GM12878 (cell line): ENCODE measurements around the gene HERPUD1. TPM values are rescaled to one million over a fixed set of nuclear protein-coding genes. Genes with fewer than 3 reads are reported as not detected.

ENCODE experiments used
- ATAC-seq: fragments of 200-7000 bp; cut with Tn5 transposase; 3 replicates; pipeline ENCODE4 v1.9.1; 2020; ENCODE audit warnings: mild to moderate bottlenecking, moderate library complexity
- BruUV-seq: library from RNA; stranded (reverse); fragments of 400-500 nt; replicated peaks from 2 replicates; lab custom pipeline; 2021; lab: Mats Ljungman, UMichigan
- CTCF ChIA-PET: fragments of 300-600 bp; sonication (Branson Sonifier 250); formaldehyde crosslinking; extraction: SDS; loops from one replicate; lab custom pipeline; 2021; ENCODE audit warnings: inconsistent platforms; lab: Yijun Ruan, JAX
- POLR2A ChIA-PET: fragments of 350-600 bp; formaldehyde crosslinking; extraction: SDS; loops from one replicate; lab custom pipeline; 2021; ENCODE audit warnings: inconsistent platforms; lab: Charles Lee
- RAD21 ChIA-PET: fragments of 300-600 bp; sonication (Branson Sonifier 250); formaldehyde crosslinking; loops from one replicate; lab custom pipeline; 2023; ENCODE audit warnings: antibody characterized with exemption; ENCODE audit not compliant: unreplicated experiment; lab: Charles Lee
- SMC1A ChIA-PET: fragments of 300-600 bp; sonication (Branson Sonifier 250); formaldehyde crosslinking; loops from one replicate; lab custom pipeline; 2023; ENCODE audit not compliant: unreplicated experiment, uncharacterized antibody; lab: Charles Lee
- DNase-seq: peaks from one replicate; pipeline ENCODE4 v3.0.0-alpha.2; 2011; ENCODE audit warnings: low read depth, low spot score
- FAIRE-seq: peaks from 3 replicates; lab custom pipeline; 2011; peaks lifted over from hg19 to GRCh38; lab: Jason Lieb, UNC
- H2AFZ ChIP-seq: 2 replicates; pipeline ENCODE4 v1.6.0; 2011; ENCODE audit warnings: low read depth, low read length, control low read depth; ENCODE audit not compliant: control insufficient read depth
- H3K27ac ChIP-seq: 2 replicates; pipeline ENCODE4 v1.5.1; 2011; ENCODE audit warnings: control low read depth; ENCODE audit not compliant: control insufficient read depth, insufficient read depth
- H3K27me3 ChIP-seq, 2 experiments: replicated peaks in 1 of 2; 2 replicates each; pipeline versions ENCODE4 v1.6.0 to v1.6.1; 2011; ENCODE audit warnings: low read length in 1 of 2; ENCODE audit not compliant: control insufficient read depth in 2 of 2, insufficient read depth in 2 of 2
- H3K36me3 ChIP-seq, 2 experiments: 2 replicates each; pipeline ENCODE4 v1.5.1; 2011; ENCODE audit warnings: low read length in 1 of 2; ENCODE audit not compliant: control insufficient read depth in 2 of 2, insufficient read depth in 2 of 2
- H3K4me1 ChIP-seq: 2 replicates; pipeline ENCODE4 v1.6.1; 2011; ENCODE audit warnings: mild to moderate bottlenecking, low read length, moderate library complexity, mixed read lengths; ENCODE audit not compliant: control insufficient read depth, insufficient read depth
- H3K4me2 ChIP-seq: 2 replicates; pipeline ENCODE4 v1.6.0; 2011; ENCODE audit warnings: control low read depth; ENCODE audit not compliant: control insufficient read depth, insufficient read depth
- H3K4me3 ChIP-seq: fragments of 200-600 bp; sonication (generic); 2 replicates; pipeline ENCODE4 v1.5.1; 2016
- H3K79me2 ChIP-seq: 2 replicates; pipeline ENCODE4 v1.6.0; 2011; ENCODE audit warnings: low read length; ENCODE audit not compliant: control insufficient read depth, insufficient read depth
- H3K9ac ChIP-seq: 2 replicates; pipeline ENCODE4 v1.8.0; 2011; ENCODE audit warnings: low read length, control low read depth, mixed read lengths; ENCODE audit not compliant: control insufficient read depth, insufficient read depth
- H3K9me3 ChIP-seq: replicated peaks from 3 replicates; pipeline ENCODE4 v1.5.1; 2011; ENCODE audit warnings: mild to moderate bottlenecking, low read length; ENCODE audit not compliant: control insufficient read depth, insufficient read depth
- H4K20me1 ChIP-seq: 2 replicates; pipeline ENCODE4 v1.6.0; 2011; ENCODE audit not compliant: control insufficient read depth, insufficient read depth
- CREM ChIP-seq: IDR thresholded peaks from 2 replicates; pipeline ENCODE4 v1.6.1; 2014; ENCODE audit warnings: antibody characterized with exemption, low read depth
- E2F4 ChIP-seq: IDR thresholded peaks from 2 replicates; pipeline ENCODE4 v1.6.1; 2012; ENCODE audit warnings: low read depth, low read length, improper control_type of control experiment
- MEF2A ChIP-seq: IDR thresholded peaks from 2 replicates; pipeline ENCODE4 v1.6.1; 2011; ENCODE audit warnings: low read depth, mild to moderate bottlenecking, low read length, moderate library complexity; ENCODE audit not compliant: insufficient read depth
- NR2F1 ChIP-seq: fragments of 450-650 bp; conservative IDR thresholded peaks from 2 replicates; pipeline ENCODE4 v1.6.1; 2017; ENCODE audit warnings: mild to moderate bottlenecking
- PAX5 ChIP-seq: IDR thresholded peaks from 2 replicates; pipeline ENCODE4 v1.6.1; 2011; ENCODE audit warnings: low read depth, low read length, borderline replicate concordance
- SMARCA5 ChIP-seq: fragments of 450-650 bp; IDR thresholded peaks from 2 replicates; pipeline ENCODE4 v1.6.1; 2017; ENCODE audit warnings: mild to moderate bottlenecking
- ZNF24 ChIP-seq: fragments of 450-650 bp; IDR thresholded peaks from 2 replicates; pipeline ENCODE4 v1.6.1; 2017; ENCODE audit warnings: antibody characterized with exemption, mild to moderate bottlenecking
- WGBS: methylation state at CpG from one replicate; pipeline ENCODE4 v1.1.6; 2016; ENCODE audit warnings: low lambda C conversion rate; ENCODE audit not compliant: insufficient replicate concordance, insufficient coverage; ENCODE audit errors: missing lambda C conversion rate; 5-methylcytosine and 5-hydroxymethylcytosine counted together
- in situ Hi-C: fragments of 300-500 bp; cut with MboI; formaldehyde crosslinking; loops from 9 replicates; pipeline ENCODE4 v1.14.3; 2018; ENCODE audit warnings: mixed read lengths
- intact Hi-C: fragments of 100-400 bp; cut with micrococcal nuclease; formaldehyde crosslinking; loops from one replicate; pipeline ENCODE4 v1.14.2; 2022; ENCODE audit not compliant: unreplicated experiment
- polyA plus RNA-seq, 11 experiments: library from polyadenylated mRNA; depleted of rRNA in 4 of 11; unstranded in 6 of 11; stranded (reverse) in 5 of 11; fragments of >200 nt; fragmentation: Nextera tagmentation in 4 of 11; fragmentation: Illumina TruSeq in 1 of 11; extraction: Ambion mirVana in 4 of 11; extraction: Trizol in 1 of 11; gene quantifications; 1 replicate in 1 of 11; 2 replicates in 10 of 11; pipeline versions ENCODE4 v1.2.1 to v1.2.3, GENCODE V29; 2011 to 2016; ENCODE audit warnings: inconsistent platforms in 2 of 11, missing spikeins in 2 of 11, low read depth in 1 of 11
- total RNA-seq, 4 experiments: library from RNA; depleted of rRNA in 3 of 4; stranded (reverse); fragments of >200 nt in 3 of 4; fragmentation: Illumina TruSeq in 1 of 4; extraction: Trizol in 1 of 4; gene quantifications; 2 replicates each; pipeline versions ENCODE4 v1.2.1 to v1.2.3, GENCODE V29; 2013 to 2021
- TF ChIP-seq, protein P1 (sequence below): fragments of 450-650 bp; IDR thresholded peaks from 2 replicates; pipeline ENCODE4 v1.6.1; 2017; ENCODE audit warnings: antibody characterized with exemption, mild to moderate bottlenecking, moderate library complexity

HERPUD1 gene
- total and polyA plus RNA-seq, 10 of the 15 experiments (the other 5 are each of a cell fraction or from before 2014, with no cell fraction given) = 32.6 to 212 (median 122) TPM

DNA sequence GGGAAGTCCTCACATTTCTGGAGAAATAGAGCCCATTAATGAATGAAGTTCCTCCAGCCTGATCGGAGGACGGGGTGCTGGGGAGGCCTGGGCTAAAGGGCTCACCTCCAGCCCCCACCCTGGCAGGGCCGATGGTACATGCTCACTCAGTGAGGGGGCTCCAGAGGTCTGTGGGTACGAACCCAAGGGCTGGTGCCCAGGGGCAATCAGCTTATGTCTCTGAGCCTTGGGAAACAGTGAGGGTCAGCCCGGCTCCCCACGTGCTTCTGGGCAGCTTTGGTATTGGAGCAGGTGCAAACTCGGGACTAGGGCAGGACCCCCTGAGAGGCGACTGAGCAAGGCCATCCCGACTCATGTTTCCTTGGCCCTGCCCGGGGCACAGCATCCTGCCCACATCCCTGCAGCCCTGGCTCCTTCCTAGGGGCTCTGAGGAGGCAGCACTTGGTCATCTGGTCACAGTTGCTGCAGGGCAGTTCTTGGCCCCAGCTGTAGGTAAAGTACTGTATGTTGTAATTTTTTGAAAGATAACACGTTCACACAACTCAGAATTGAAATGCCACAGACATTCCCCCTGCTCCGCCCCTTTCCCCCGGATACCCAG is 28.8 kb downstream of the HERPUD1 start:
- no peak for DNase-seq
- Histone ChIP-seq H3K4me2 (no peak overlapping the region), H3K9ac (no peak overlapping the region), H3K4me1 (peaks cover 5% of the 10 kb centered on the region), H2AFZ (no peak overlapping the region), H4K20me1 (no peaks in the 10 kb centered on the region), H3K9me3 (no peaks in the 10 kb centered on the region), H3K27me3 (no peaks in the 10 kb centered on the region), H3K36me3 (no peaks in the 10 kb centered on the region), H3K79me2 (no peaks in the 10 kb centered on the region), H3K4me3 (no peak overlapping the region), H3K27ac (no peak overlapping the region)
- intact Hi-C loops = loop anchor here (5.0 kb wide), 1 partner anchor 37 kb away; no protein-coding TSS in a partner anchor
- no peak for TF ChIP-seq E2F4
- no peak for TF ChIP-seq NR2F1
- TF ChIP-seq MEF2A = no peak
- TF ChIP-seq, protein P1, sequence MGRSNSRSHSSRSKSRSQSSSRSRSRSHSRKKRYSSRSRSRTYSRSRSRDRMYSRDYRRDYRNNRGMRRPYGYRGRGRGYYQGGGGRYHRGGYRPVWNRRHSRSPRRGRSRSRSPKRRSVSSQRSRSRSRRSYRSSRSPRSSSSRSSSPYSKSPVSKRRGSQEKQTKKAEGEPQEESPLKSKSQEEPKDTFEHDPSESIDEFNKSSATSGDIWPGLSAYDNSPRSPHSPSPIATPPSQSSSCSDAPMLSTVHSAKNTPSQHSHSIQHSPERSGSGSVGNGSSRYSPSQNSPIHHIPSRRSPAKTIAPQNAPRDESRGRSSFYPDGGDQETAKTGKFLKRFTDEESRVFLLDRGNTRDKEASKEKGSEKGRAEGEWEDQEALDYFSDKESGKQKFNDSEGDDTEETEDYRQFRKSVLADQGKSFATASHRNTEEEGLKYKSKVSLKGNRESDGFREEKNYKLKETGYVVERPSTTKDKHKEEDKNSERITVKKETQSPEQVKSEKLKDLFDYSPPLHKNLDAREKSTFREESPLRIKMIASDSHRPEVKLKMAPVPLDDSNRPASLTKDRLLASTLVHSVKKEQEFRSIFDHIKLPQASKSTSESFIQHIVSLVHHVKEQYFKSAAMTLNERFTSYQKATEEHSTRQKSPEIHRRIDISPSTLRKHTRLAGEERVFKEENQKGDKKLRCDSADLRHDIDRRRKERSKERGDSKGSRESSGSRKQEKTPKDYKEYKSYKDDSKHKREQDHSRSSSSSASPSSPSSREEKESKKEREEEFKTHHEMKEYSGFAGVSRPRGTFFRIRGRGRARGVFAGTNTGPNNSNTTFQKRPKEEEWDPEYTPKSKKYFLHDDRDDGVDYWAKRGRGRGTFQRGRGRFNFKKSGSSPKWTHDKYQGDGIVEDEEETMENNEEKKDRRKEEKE = no peak
- no peak for TF ChIP-seq CREM
- no peak for TF ChIP-seq SMARCA5
- no peak for TF ChIP-seq ZNF24
- no peak for TF ChIP-seq PAX5
- ChIA-PET POLR2A (interaction anchor here (0.6 kb wide), 1 partner anchor 50 kb away, joined by 3 read pairs; no protein-coding TSS in a partner anchor), SMC1A (interaction anchor here (1.0 to 31.6 kb wide), 6 partner anchors 9 to 98 kb away, joined by 3 to 604 read pairs (median 44); partner anchors contain the start of gene NLRC5), CTCF (interaction anchor here (0.9 to 17.5 kb wide), 6 partner anchors 8 to 94 kb away, joined by 3 to 420 read pairs (median 82); partner anchors contain the start of genes NLRC5 and SLC12A3), RAD21 (interaction anchor here (0.5 to 16.8 kb wide), 3 partner anchors 22 to 652 kb away, joined by 3 to 376 read pairs (median 4); partner anchors contain the start of gene NLRC5)
- in situ Hi-C loops = loop anchor here (5.0 kb wide), 1 partner anchor 212 kb away; no protein-coding TSS in a partner anchor
- no peak for FAIRE-seq
- 35% methylated on average over 13 of the region's 13 CpGs for WGBS
- ATAC-seq = no peak
- no TSS peak for BruUV-seq
